GM23338 (cell line): ENCODE data around the gene SLBP. TPM values are rescaled to one million over a fixed set of nuclear protein-coding genes. Genes with fewer than 3 reads are reported as not detected.

Experiments
- ATAC-seq: fragments of 200-7000 bp; cut with Tn5 transposase; 3 replicates; pipeline ENCODE4 v1.9.1; 2020
- DNase-seq: peaks from one replicate; pipeline ENCODE4 v3.0.0-alpha.2; 2015; ENCODE audit warnings: low spot score
- H2AFZ ChIP-seq: fragments of 200-600 bp; sonication (generic); 2 replicates; pipeline ENCODE4 v1.8.0; 2016; ENCODE audit warnings: antibody characterized with exemption, mild to moderate bottlenecking, moderate library complexity
- H3F3A ChIP-seq: fragments of 200-600 bp; sonication (generic); replicated peaks from 2 replicates; pipeline ENCODE4 v1.8.0; 2017; ENCODE audit warnings: antibody characterized with exemption, mixed run types, low read depth
- H3K27ac ChIP-seq: fragments of 200-600 bp; sonication (generic); 2 replicates; pipeline ENCODE4 v1.6.1; 2016; ENCODE audit warnings: low read depth
- H3K27me3 ChIP-seq: fragments of 200-600 bp; sonication (generic); 2 replicates; pipeline ENCODE4 v1.8.0; 2016; ENCODE audit warnings: mild to moderate bottlenecking, mixed run types, moderate library complexity; ENCODE audit not compliant: insufficient read depth
- H3K36me3 ChIP-seq: fragments of 200-600 bp; sonication (generic); 2 replicates; pipeline ENCODE4 v1.8.0; 2016; ENCODE audit warnings: mild to moderate bottlenecking; ENCODE audit not compliant: insufficient read depth
- H3K4me1 ChIP-seq: fragments of 200-600 bp; sonication (generic); 2 replicates; pipeline ENCODE4 v1.8.0; 2016; ENCODE audit warnings: mild to moderate bottlenecking, moderate library complexity; ENCODE audit not compliant: insufficient read depth
- H3K4me2 ChIP-seq: fragments of 200-600 bp; sonication (generic); 2 replicates; pipeline ENCODE4 v1.7.1; 2017; ENCODE audit warnings: mixed run types
- H3K4me3 ChIP-seq: fragments of 200-600 bp; sonication (generic); 2 replicates; pipeline ENCODE4 v1.6.1; 2016; ENCODE audit warnings: mixed run types
- H3K79me2 ChIP-seq: fragments of 200-600 bp; sonication (generic); replicated peaks from 2 replicates; pipeline ENCODE4 v1.8.0; 2017; ENCODE audit warnings: mild to moderate bottlenecking; ENCODE audit not compliant: insufficient read depth
- H3K9me2 ChIP-seq: fragments of 200-600 bp; sonication (generic); 2 replicates; pipeline ENCODE4 v1.8.0; 2017; ENCODE audit not compliant: insufficient read depth
- H4K20me1 ChIP-seq: fragments of 200-600 bp; sonication (generic); replicated peaks from 2 replicates; pipeline ENCODE4 v1.8.0; 2017; ENCODE audit warnings: mild to moderate bottlenecking; ENCODE audit not compliant: insufficient read depth
- H3K27ac Mint-ChIP-seq: 2 replicates; pipeline ENCODE4 v1.8.0; 2020; ENCODE audit warnings: inconsistent platforms, mild to moderate bottlenecking, moderate library complexity, mixed read lengths
- H3K27me3 Mint-ChIP-seq: 3 replicates; pipeline ENCODE4 v1.8.0; 2022; ENCODE audit warnings: low read depth, mild to moderate bottlenecking, moderate library complexity, mixed read lengths, inconsistent platforms; ENCODE audit not compliant: insufficient read depth, poor library complexity
- H3K36me3 Mint-ChIP-seq: 3 replicates; pipeline ENCODE4 v1.8.0; 2021; ENCODE audit warnings: low read depth, mild to moderate bottlenecking, inconsistent platforms, moderate library complexity, mixed read lengths
- H3K4me1 Mint-ChIP-seq: 3 replicates; pipeline ENCODE4 v1.8.0; 2020; ENCODE audit warnings: mild to moderate bottlenecking, inconsistent platforms, mixed read lengths
- H3K4me3 Mint-ChIP-seq: 3 replicates; pipeline ENCODE4 v1.8.0; 2021; ENCODE audit warnings: moderate library complexity, mild to moderate bottlenecking, inconsistent platforms, mixed read lengths
- H3K9me3 Mint-ChIP-seq: 3 replicates; pipeline ENCODE4 v1.8.0; 2020; ENCODE audit warnings: moderate library complexity, mild to moderate bottlenecking, inconsistent platforms, mixed read lengths
- CREB1 ChIP-seq: fragments of 250-450 bp; sonication (Bioruptor Pico); IDR thresholded peaks from 2 replicates; pipeline ENCODE4 v1.5.0; 2020; ENCODE audit warnings: low read depth, mild to moderate bottlenecking, moderate library complexity
- CTCF ChIP-seq, 2 experiments: fragments of 200-600 bp in 1 of 2; sonication (generic) in 1 of 2; conservative IDR thresholded peaks; 2 replicates each; pipeline versions ENCODE4 v1.5.1 to v1.6.1; 2016 to 2017; ENCODE audit warnings: antibody characterized with exemption in 2 of 2, low read depth in 2 of 2, mild to moderate bottlenecking in 2 of 2, moderate library complexity in 1 of 2
- ETS1 ChIP-seq: IDR thresholded peaks from 2 replicates; pipeline ENCODE4 v1.6.1; 2016; ENCODE audit warnings: antibody characterized with exemption
- JUNB ChIP-seq: IDR thresholded peaks from one replicate; pipeline ENCODE4 v1.6.1; 2016; ENCODE audit warnings: antibody characterized with exemption; ENCODE audit not compliant: unreplicated experiment
- NANOG ChIP-seq: IDR thresholded peaks from 2 replicates; pipeline ENCODE4 v1.6.1; 2016; ENCODE audit warnings: antibody characterized with exemption, borderline replicate concordance
- POLR2AphosphoS5 ChIP-seq: IDR thresholded peaks from 2 replicates; pipeline ENCODE4 v1.6.1; 2016; ENCODE audit warnings: antibody characterized with exemption, low read depth
- REST ChIP-seq: IDR thresholded peaks from one replicate; pipeline ENCODE4 v1.6.1; 2018; ENCODE audit warnings: antibody characterized with exemption; ENCODE audit not compliant: unreplicated experiment
- STAT1 ChIP-seq: IDR thresholded peaks from one replicate; pipeline ENCODE4 v1.6.1; 2016; ENCODE audit warnings: antibody characterized with exemption; ENCODE audit not compliant: unreplicated experiment
- ZNF114 ChIP-seq: fragments of 250-450 bp; sonication (Bioruptor Pico); IDR thresholded peaks from 2 replicates; pipeline ENCODE4 v1.5.0; 2020; ENCODE audit warnings: mild to moderate bottlenecking, moderate library complexity
- ZNF331 ChIP-seq: fragments of 250-450 bp; sonication (Bioruptor Pico); IDR thresholded peaks from 2 replicates; pipeline ENCODE4 v1.5.0; 2020; ENCODE audit warnings: low read depth, mild to moderate bottlenecking, moderate library complexity
- ZNF462 ChIP-seq: fragments of 250-450 bp; sonication (Bioruptor Pico); IDR thresholded peaks from 2 replicates; pipeline ENCODE4 v1.5.0; 2020; ENCODE audit warnings: mild to moderate bottlenecking, moderate library complexity
- polyA plus RNA-seq: library from polyadenylated mRNA; unstranded; fragments of >200 nt; fragmentation: Nextera tagmentation; extraction: Ambion mirVana; gene quantifications from 2 replicates; pipeline ENCODE4 v1.2.1, GENCODE V29; 2016
- total RNA-seq: library from RNA; depleted of rRNA; stranded (reverse); fragments of >200 nt; shearing (Covaris generic); gene quantifications from 2 replicates; pipeline ENCODE4 v1.2.3, GENCODE V29; 2014

SLBP gene
- total and polyA plus RNA-seq, 2 experiments from 2014 or later, result 54.4 to 58.6 TPM

GRCh38 chr4:1706358-1706757, 5.8 kb downstream of the SLBP start:
- no peak overlapping the region for H3K4me3 ChIP-seq
- peaks cover 41% of the 10 kb centered on the region for H4K20me1 ChIP-seq
- no peak for TF ChIP-seq ZNF114 (CRISPR knock-in tag)
- no peak for TF ChIP-seq CREB1 (CRISPR knock-in tag)
- TF ChIP-seq CTCF (conservative IDR thresholded peaks at IDR 0.05; ENCODE audit: low read depth in 2 of 2), result no peak
- no peak for TF ChIP-seq REST
- no peak for TF ChIP-seq POLR2AphosphoS5
- no peak for TF ChIP-seq NANOG
- TF ChIP-seq ZNF331 (CRISPR knock-in tag), result no peak
- TF ChIP-seq ZNF462, result no peak
- TF ChIP-seq ETS1, result no peak
- no peak for TF ChIP-seq JUNB
- TF ChIP-seq STAT1, result no peak
- peaks cover 63% of the 10 kb centered on the region for H3K36me3 Mint-ChIP-seq
- DNase-seq (no peak), ATAC-seq (no peak)
- no peaks in the 10 kb centered on the region for H3K27me3 ChIP-seq
- peaks cover 91% of the 10 kb centered on the region for H3K79me2 ChIP-seq
- peaks cover 10% of the 10 kb centered on the region for H3K27me3 Mint-ChIP-seq
- no peak overlapping the region for H3K4me2 ChIP-seq
- no peaks in the 10 kb centered on the region for H3K9me3 Mint-ChIP-seq
- no peaks in the 10 kb centered on the region for H3F3A ChIP-seq
- H2AFZ ChIP-seq, result no peak overlapping the region
- H3K27ac ChIP-seq, result no peak overlapping the region
- H3K36me3 ChIP-seq, result 0 out of 2 replicates have a peak, but pooled peaks cover 4% of the 10 kb centered on the region
- no peaks in the 10 kb centered on the region for H3K9me2 ChIP-seq
- H3K4me1 Mint-ChIP-seq, result peaks cover 11% of the 10 kb centered on the region
- no peaks in the 10 kb centered on the region; the same call in 1 of the 2 replicates for H3K4me1 ChIP-seq
- no peak overlapping the region for H3K27ac Mint-ChIP-seq
- no peak overlapping the region for H3K4me3 Mint-ChIP-seq
